ENCODE data around the gene HAUS8.

DNA sequence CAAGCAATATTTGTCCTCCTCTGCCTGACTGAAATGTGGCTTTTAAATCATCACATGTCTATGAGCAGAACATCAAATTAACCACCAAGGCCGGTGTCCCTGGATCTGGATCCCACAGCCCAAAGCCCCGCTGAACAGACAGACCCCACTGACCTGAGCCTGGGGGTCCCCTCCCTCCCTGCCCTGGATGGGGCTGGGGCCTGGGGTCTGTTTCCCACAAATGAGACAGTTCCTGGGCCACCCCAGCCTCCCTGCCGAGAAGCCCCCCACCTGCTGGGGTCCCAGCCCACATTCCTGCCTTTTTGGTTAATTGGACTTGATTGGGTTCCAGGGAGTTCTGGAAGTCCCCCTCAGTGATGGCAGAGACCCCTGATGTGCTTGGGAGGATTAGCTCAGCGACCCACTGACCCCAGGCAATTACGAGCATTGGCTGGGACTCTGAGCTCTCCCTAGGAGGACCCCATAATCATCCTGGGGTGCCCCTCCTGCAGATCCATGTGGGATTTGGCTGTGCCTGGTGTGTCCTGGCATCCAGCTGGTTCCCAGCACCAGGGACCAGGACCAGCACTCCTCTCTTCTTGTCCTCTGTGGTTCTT, 29.2 kb downstream of the HAUS8 start:
- TF ChIP-seq U2AF2 (IDR thresholded peaks at IDR 0.05; ENCODE audit: low read depth, low read length) (no peak), FOXJ3 (CRISPR knock-in tag; IDR thresholded peaks at IDR 0.05; ENCODE audit: borderline replicate concordance) (no peak)

Data from HepG2 (cell line).